H9 (cell line): ENCODE measurements around the gene KRTAP5-6. TPM values are rescaled to one million over a fixed set of nuclear protein-coding genes. Genes with fewer than 3 reads are reported as not detected.

ENCODE experiments used
- DNase-seq: peaks from one replicate; pipeline ENCODE4 v3.0.0-alpha.2; 2017
- H2AFZ ChIP-seq: one replicate; pipeline ENCODE4 v1.6.1; 2013; ENCODE audit warnings: mild to moderate bottlenecking, low read length, control low read depth, moderate library complexity
- H2AK5ac ChIP-seq: 2 replicates; pipeline ENCODE4 v1.6.1; 2013; ENCODE audit warnings: low read length, control low read depth, mixed read lengths; ENCODE audit not compliant: insufficient read length
- H2BK120ac ChIP-seq: one replicate; pipeline ENCODE4 v1.6.1; 2013; ENCODE audit warnings: low read depth, mild to moderate bottlenecking, low read length, control low read depth, inconsistent platforms; ENCODE audit not compliant: poor library complexity, severe bottlenecking
- H2BK12ac ChIP-seq: 2 replicates; pipeline ENCODE4 v1.6.1; 2013; ENCODE audit warnings: low read length, control low read depth, mixed read lengths, low read depth; ENCODE audit not compliant: insufficient read length
- H2BK15ac ChIP-seq: 2 replicates; pipeline ENCODE4 v1.6.1; 2013; ENCODE audit warnings: low read depth, low read length, control low read depth
- H2BK20ac ChIP-seq: one replicate; pipeline ENCODE4 v1.6.1; 2013; ENCODE audit warnings: low read depth, mild to moderate bottlenecking, low read length, control low read depth, inconsistent platforms; ENCODE audit not compliant: poor library complexity, severe bottlenecking
- H2BK5ac ChIP-seq: 2 replicates; pipeline ENCODE4 v1.6.1; 2013; ENCODE audit warnings: low read length, control low read depth, mixed read lengths; ENCODE audit not compliant: insufficient read length
- H3K14ac ChIP-seq: 2 replicates; pipeline ENCODE4 v1.6.1; 2013; ENCODE audit warnings: low read length, control low read depth; ENCODE audit not compliant: insufficient read depth
- H3K18ac ChIP-seq: 2 replicates; pipeline ENCODE4 v1.6.1; 2013; ENCODE audit warnings: low read depth, mild to moderate bottlenecking, mixed read lengths, low read length, control low read depth; ENCODE audit not compliant: insufficient read length
- H3K23ac ChIP-seq: 2 replicates; pipeline ENCODE4 v1.6.1; 2013; ENCODE audit warnings: low read length, control low read depth, mixed read lengths, low read depth; ENCODE audit not compliant: insufficient read length
- H3K23me2 ChIP-seq: 2 replicates; pipeline ENCODE4 v1.6.1; 2013; ENCODE audit warnings: low read depth, mild to moderate bottlenecking, mixed read lengths, low read length, control low read depth; ENCODE audit not compliant: insufficient read length, poor library complexity, severe bottlenecking
- H3K27ac ChIP-seq: 2 replicates; pipeline ENCODE4 v1.5.1; 2013; ENCODE audit warnings: low read length, control low read depth, mixed read lengths, low read depth; ENCODE audit not compliant: insufficient read length
- H3K27me3 ChIP-seq: 2 replicates; pipeline ENCODE4 v1.6.1; 2013; ENCODE audit warnings: low read length, control low read depth, inconsistent platforms; ENCODE audit not compliant: insufficient read depth
- H3K4ac ChIP-seq: 2 replicates; pipeline ENCODE4 v1.6.1; 2013; ENCODE audit warnings: low read depth, mild to moderate bottlenecking, control low read depth, inconsistent platforms, low read length, moderate library complexity
- H3K4me1 ChIP-seq: 2 replicates; pipeline ENCODE4 v1.6.1; 2013; ENCODE audit warnings: low read length, control low read depth, inconsistent platforms; ENCODE audit not compliant: insufficient read depth
- H3K4me2 ChIP-seq: 2 replicates; pipeline ENCODE4 v1.6.1; 2013; ENCODE audit warnings: low read length, control low read depth, mixed read lengths; ENCODE audit not compliant: insufficient read length, insufficient read depth
- H3K56ac ChIP-seq: 2 replicates; pipeline ENCODE4 v1.6.1; 2013; ENCODE audit warnings: low read depth, mild to moderate bottlenecking, mixed read lengths, low read length, control low read depth; ENCODE audit not compliant: insufficient read length
- H3K79me1 ChIP-seq: 2 replicates; pipeline ENCODE4 v1.6.1; 2013; ENCODE audit warnings: low read depth, mild to moderate bottlenecking, moderate library complexity, low read length, control low read depth, inconsistent platforms; ENCODE audit not compliant: insufficient read depth, poor library complexity, severe bottlenecking
- H3K79me2 ChIP-seq: 2 replicates; pipeline ENCODE4 v1.6.1; 2013; ENCODE audit warnings: low read length, control low read depth, inconsistent platforms; ENCODE audit not compliant: insufficient read depth
- H3K9ac ChIP-seq: 2 replicates; pipeline ENCODE4 v1.6.1; 2013; ENCODE audit warnings: low read length, control low read depth, mixed read lengths; ENCODE audit not compliant: insufficient read length; ENCODE audit errors: extremely low read depth
- H3K9me3 ChIP-seq: one replicate; pipeline ENCODE4 v1.6.1; 2013; ENCODE audit warnings: low read depth, low read length, inconsistent platforms; ENCODE audit not compliant: control insufficient read depth
- H3T11ph ChIP-seq: one replicate; pipeline ENCODE4 v1.6.1; 2013; ENCODE audit warnings: mild to moderate bottlenecking, low read length, control low read depth, inconsistent platforms
- H4K20me1 ChIP-seq: one replicate; pipeline ENCODE4 v1.6.1; 2013; ENCODE audit not compliant: control insufficient read depth, insufficient read length, insufficient read depth
- H4K5ac ChIP-seq: 2 replicates; pipeline ENCODE4 v1.6.1; 2013; ENCODE audit warnings: low read depth, mild to moderate bottlenecking, mixed read lengths, low read length, control low read depth; ENCODE audit not compliant: insufficient read length
- H4K8ac ChIP-seq: replicated peaks from 2 replicates; pipeline ENCODE4 v1.6.1; 2013; ENCODE audit warnings: low read length, control low read depth, mixed read lengths, low read depth; ENCODE audit not compliant: insufficient read length
- H4K91ac ChIP-seq: 2 replicates; pipeline ENCODE4 v1.6.1; 2013; ENCODE audit warnings: low read depth, mild to moderate bottlenecking, moderate library complexity, mixed read lengths, low read length, control low read depth; ENCODE audit not compliant: insufficient read length
- H3K27ac Mint-ChIP-seq, 3 experiments: 2 replicates in 2 of 3; 3 replicates in 1 of 3; pipeline ENCODE4 v1.8.0; 2020 to 2021; ENCODE audit warnings: mixed read lengths in 3 of 3, mild to moderate bottlenecking in 1 of 3, moderate library complexity in 1 of 3
- H3K27me3 Mint-ChIP-seq: 2 replicates; pipeline ENCODE4 v1.8.0; 2021; ENCODE audit warnings: low read depth, mild to moderate bottlenecking, moderate library complexity, mixed read lengths
- H3K36me3 Mint-ChIP-seq, 3 experiments: 2 replicates in 2 of 3; 3 replicates in 1 of 3; pipeline ENCODE4 v1.8.0; 2020 to 2021; ENCODE audit warnings: low read depth in 3 of 3, mixed read lengths in 3 of 3; ENCODE audit not compliant: insufficient read depth in 1 of 3
- H3K4me1 Mint-ChIP-seq, 2 experiments: 2 replicates each; pipeline ENCODE4 v1.8.0; 2020; ENCODE audit warnings: mixed read lengths in 2 of 2
- H3K4me3 Mint-ChIP-seq, 2 experiments: 2 replicates in 1 of 2; 3 replicates in 1 of 2; pipeline ENCODE4 v1.8.0; 2020 to 2021; ENCODE audit warnings: mild to moderate bottlenecking in 2 of 2, mixed read lengths in 2 of 2, moderate library complexity in 1 of 2
- H3K9me3 Mint-ChIP-seq, 2 experiments: 2 replicates in 1 of 2; 3 replicates in 1 of 2; pipeline ENCODE4 v1.8.0; 2020; ENCODE audit warnings: mild to moderate bottlenecking in 2 of 2, mixed read lengths in 2 of 2, moderate library complexity in 1 of 2
- WGBS: extraction: QIAGEN DNeasy Blood & Tissue Kit; methylation state at CpG from one replicate; pipeline ENCODE4 v1.1.7; 2013; ENCODE audit warnings: missing lambda C conversion rate, low lambda C conversion rate, mixed read lengths; ENCODE audit not compliant: insufficient read length; ENCODE audit errors: extremely low coverage; 5-methylcytosine and 5-hydroxymethylcytosine counted together
- total RNA-seq: library from RNA; stranded (reverse); gene quantifications from 2 replicates; pipeline ENCODE4 v1.2.1, GENCODE V29; 2021
- TF ChIP-seq, protein P1 (sequence below): fragments of 200-600 bp; sonication (generic); conservative IDR thresholded peaks from 3 replicates; pipeline ENCODE4 v1.8.0; 2021; ENCODE audit warnings: antibody characterized with exemption, mild to moderate bottlenecking

KRTAP5-6 gene
- total RNA-seq, 1 experiment from 2014 or later: not detected

DNA sequence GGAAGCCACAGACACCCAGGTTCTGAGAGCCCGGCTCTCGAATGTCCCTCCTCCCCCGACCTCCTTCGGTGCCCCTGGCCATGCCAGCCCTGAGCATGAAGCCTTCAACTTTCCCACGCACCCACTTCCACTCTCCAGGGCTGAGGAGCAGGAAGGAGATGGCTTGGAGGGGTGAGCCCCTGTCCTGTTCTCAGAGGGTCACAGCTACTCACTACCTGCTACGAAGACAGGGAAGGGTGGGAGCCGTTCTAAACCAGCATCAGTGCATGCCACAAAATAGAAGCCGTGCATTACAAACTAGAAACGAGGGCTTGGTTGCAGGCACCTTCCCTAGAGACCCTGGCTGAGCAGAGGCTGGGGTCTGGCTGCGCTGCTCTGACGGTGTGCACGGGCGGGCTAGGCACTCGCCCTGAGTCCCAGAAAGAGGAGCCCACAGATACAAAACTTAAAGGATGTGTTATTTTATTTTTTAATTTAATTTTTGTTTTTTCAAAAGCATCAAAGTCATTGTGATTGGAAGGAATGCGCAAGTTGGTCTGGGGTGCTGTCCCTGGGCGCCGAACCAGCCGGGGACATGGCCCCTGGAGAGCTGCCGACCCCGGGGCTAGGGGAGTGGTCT lies 4.2 kb upstream of the KRTAP5-6 start:
- no peak overlapping the region for H3K4ac ChIP-seq
- H3K9ac ChIP-seq: no peak overlapping the region
- H3K18ac ChIP-seq: no peak overlapping the region
- H3T11ph ChIP-seq: no peak overlapping the region
- H4K20me1 ChIP-seq: no peaks in the 10 kb centered on the region
- no peak overlapping the region for H2BK20ac ChIP-seq
- no peak overlapping the region for H4K5ac ChIP-seq
- no peak for DNase-seq
- no CpG with 5 or more reads among the region's 20 CpGs for WGBS
- no peaks in the 10 kb centered on the region for H3K79me1 ChIP-seq
- H3K79me2 ChIP-seq: no peaks in the 10 kb centered on the region
- H4K8ac ChIP-seq: no peak overlapping the region
- no peak overlapping the region for H3K27ac ChIP-seq
- H2AFZ ChIP-seq: no peak overlapping the region
- no peaks in the 10 kb centered on the region for H3K9me3 ChIP-seq
- no peak overlapping the region for H3K14ac ChIP-seq
- H2BK5ac ChIP-seq: no peak overlapping the region
- H3K27ac Mint-ChIP-seq: no peak overlapping the region
- no peaks in the 10 kb centered on the region for H3K36me3 Mint-ChIP-seq
- no peaks in the 10 kb centered on the region for H3K4me1 ChIP-seq
- H3K56ac ChIP-seq: no peak overlapping the region
- H2BK15ac ChIP-seq: no peak overlapping the region
- H3K4me1 Mint-ChIP-seq: peaks cover 10 to 16% of the 10 kb centered on the region in 2 experiments
- H3K27me3 ChIP-seq: no peaks in the 10 kb centered on the region; the same call in 1 of the 2 replicates
- TF ChIP-seq, protein P1, sequence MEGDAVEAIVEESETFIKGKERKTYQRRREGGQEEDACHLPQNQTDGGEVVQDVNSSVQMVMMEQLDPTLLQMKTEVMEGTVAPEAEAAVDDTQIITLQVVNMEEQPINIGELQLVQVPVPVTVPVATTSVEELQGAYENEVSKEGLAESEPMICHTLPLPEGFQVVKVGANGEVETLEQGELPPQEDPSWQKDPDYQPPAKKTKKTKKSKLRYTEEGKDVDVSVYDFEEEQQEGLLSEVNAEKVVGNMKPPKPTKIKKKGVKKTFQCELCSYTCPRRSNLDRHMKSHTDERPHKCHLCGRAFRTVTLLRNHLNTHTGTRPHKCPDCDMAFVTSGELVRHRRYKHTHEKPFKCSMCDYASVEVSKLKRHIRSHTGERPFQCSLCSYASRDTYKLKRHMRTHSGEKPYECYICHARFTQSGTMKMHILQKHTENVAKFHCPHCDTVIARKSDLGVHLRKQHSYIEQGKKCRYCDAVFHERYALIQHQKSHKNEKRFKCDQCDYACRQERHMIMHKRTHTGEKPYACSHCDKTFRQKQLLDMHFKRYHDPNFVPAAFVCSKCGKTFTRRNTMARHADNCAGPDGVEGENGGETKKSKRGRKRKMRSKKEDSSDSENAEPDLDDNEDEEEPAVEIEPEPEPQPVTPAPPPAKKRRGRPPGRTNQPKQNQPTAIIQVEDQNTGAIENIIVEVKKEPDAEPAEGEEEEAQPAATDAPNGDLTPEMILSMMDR: no peak
- H3K23me2 ChIP-seq: no peaks in the 10 kb centered on the region
- no peak overlapping the region for H2AK5ac ChIP-seq
- no peak overlapping the region for H4K91ac ChIP-seq
- H3K27me3 Mint-ChIP-seq: peaks cover 65% of the 10 kb centered on the region
- peak overlapping the region in 1 of 2 experiments; percentile 79; a peak in 2 of 5 replicates for H3K4me3 Mint-ChIP-seq
- H2BK120ac ChIP-seq: no peak overlapping the region
- peak overlapping the region; percentile 42 for H3K4me2 ChIP-seq
- H3K9me3 Mint-ChIP-seq: peaks cover 0 to 9% of the 10 kb centered on the region in 2 experiments; a peak in 3 of 5 replicates
- H2BK12ac ChIP-seq: no peak overlapping the region
- no peak overlapping the region for H3K23ac ChIP-seq
